ENCODE data around the gene FBL.
"Not testable (repeated sequence)": the region's sequence is repeated elsewhere in the genome, so short reads cannot be mapped to it uniquely, and the experiment has no call there.

FBL gene

GRCh38 chr19:39825093-39825463 lies 21.1 kb downstream of the FBL start:
- Mint-ChIP-seq H3K9me3 (no peaks in the 10 kb centered on the region), H3K36me3 (ENCODE audit: insufficient read depth) (peaks cover 28% of the 10 kb centered on the region), H3K4me3 (no peak overlapping the region), H3K27ac (ENCODE audit: low read depth) (no peak overlapping the region), H3K27me3 (no peaks in the 10 kb centered on the region), H3K4me1 (peaks cover 16% of the 10 kb centered on the region)
- ATAC-seq (replicated peaks; ENCODE audit: extremely low read depth, poor library complexity, severe bottlenecking) (no peak), DNase-seq (ENCODE audit: low spot score in 2 of 2) (no peak)

GRCh38 chr19:39824143-39825092 lies 21.8 kb downstream of the FBL start:
- peak; percentile 64 to 79 for DNase-seq (ENCODE audit: low spot score in 2 of 2)
- Mint-ChIP-seq H3K4me3 (no peak overlapping the region), H3K27ac (ENCODE audit: low read depth) (no peak overlapping the region), H3K36me3 (ENCODE audit: insufficient read depth) (peaks cover 28% of the 10 kb centered on the region), H3K4me1 (peaks cover 21% of the 10 kb centered on the region), H3K9me3 (no peaks in the 10 kb centered on the region), H3K27me3 (no peaks in the 10 kb centered on the region)
- peak; percentile 94 for ATAC-seq (replicated peaks; ENCODE audit: extremely low read depth, poor library complexity, severe bottlenecking)

- Mint-ChIP-seq H3K9me3 (no peaks in the 10 kb centered on the region), H3K27me3 (no peaks in the 10 kb centered on the region), H3K36me3 (ENCODE audit: insufficient read depth) (peaks cover 23% of the 10 kb centered on the region), H3K4me1 (peaks cover 22% of the 10 kb centered on the region), H3K27ac (ENCODE audit: low read depth) (no peak overlapping the region), H3K4me3 (no peak overlapping the region)
- DNase-seq (ENCODE audit: low spot score in 2 of 2), result no peak
- ATAC-seq (replicated peaks; ENCODE audit: extremely low read depth, poor library complexity, severe bottlenecking), result no peak
Measured at GRCh38 chr19:39823686-39824085, 22.5 kb downstream of the FBL start.

- peaks cover 27% of the 10 kb centered on the region for H3K4me1 Mint-ChIP-seq
- no peak for ATAC-seq (replicated peaks; ENCODE audit: extremely low read depth, poor library complexity, severe bottlenecking)
- no peak overlapping the region for H3K27ac Mint-ChIP-seq (ENCODE audit: low read depth)
- no peak for DNase-seq (ENCODE audit: low spot score in 2 of 2)
- no peaks in the 10 kb centered on the region for H3K27me3 Mint-ChIP-seq
- no peaks in the 10 kb centered on the region for H3K9me3 Mint-ChIP-seq
- peaks cover 5% of the 10 kb centered on the region for H3K36me3 Mint-ChIP-seq (ENCODE audit: insufficient read depth)
- no peak overlapping the region for H3K4me3 Mint-ChIP-seq
Measured at GRCh38 chr19:39820696-39821095, 25.5 kb downstream of the FBL start.

GRCh38 chr19:39819786-39820185 lies 26.4 kb downstream of the FBL start:
- Mint-ChIP-seq H3K9me3 (no peaks in the 10 kb centered on the region), H3K4me3 (no peak overlapping the region), H3K27ac (ENCODE audit: low read depth) (peak overlapping the region; percentile 27), H3K4me1 (peaks cover 28% of the 10 kb centered on the region), H3K36me3 (ENCODE audit: insufficient read depth) (peaks cover 2% of the 10 kb centered on the region), H3K27me3 (no peaks in the 10 kb centered on the region)
- ATAC-seq (replicated peaks; ENCODE audit: extremely low read depth, poor library complexity, severe bottlenecking) (no peak), DNase-seq (ENCODE audit: low spot score in 2 of 2) (no peak)

GRCh38 chr19:39818626-39819097 lies 27.5 kb downstream of the FBL start:
- no peaks in the 10 kb centered on the region for H3K27me3 Mint-ChIP-seq
- H3K9me3 Mint-ChIP-seq, result no peaks in the 10 kb centered on the region
- DNase-seq (ENCODE audit: low spot score in 2 of 2) (no peak), ATAC-seq (replicated peaks; ENCODE audit: extremely low read depth, poor library complexity, severe bottlenecking) (no peak)
- H3K27ac Mint-ChIP-seq (ENCODE audit: low read depth), result no peak overlapping the region
- peaks cover 28% of the 10 kb centered on the region for H3K4me1 Mint-ChIP-seq
- no peak overlapping the region for H3K4me3 Mint-ChIP-seq
- peaks cover 2% of the 10 kb centered on the region for H3K36me3 Mint-ChIP-seq (ENCODE audit: insufficient read depth)

- peaks cover 28% of the 10 kb centered on the region for H3K4me1 Mint-ChIP-seq
Measured at GRCh38 chr19:39817888-39818561, 28.2 kb downstream of the FBL start.

GRCh38 chr19:39816287-39817048 lies 29.7 kb downstream of the FBL start:
- H3K27ac Mint-ChIP-seq (ENCODE audit: low read depth), result peak overlapping the region; percentile 62
- ATAC-seq (replicated peaks; ENCODE audit: extremely low read depth, poor library complexity, severe bottlenecking), result no peak

More at GRCh38 chr19:39817888-39818561, 28.2 kb downstream of the FBL start:
- no peak overlapping the region for H3K4me3 Mint-ChIP-seq
- ATAC-seq (replicated peaks; ENCODE audit: extremely low read depth, poor library complexity, severe bottlenecking), result no peak
- H3K9me3 Mint-ChIP-seq, result no peaks in the 10 kb centered on the region
- peaks cover 2% of the 10 kb centered on the region for H3K36me3 Mint-ChIP-seq (ENCODE audit: insufficient read depth)
- no peak overlapping the region for H3K27ac Mint-ChIP-seq (ENCODE audit: low read depth)
- DNase-seq (ENCODE audit: low spot score in 2 of 2), result no peak
- H3K27me3 Mint-ChIP-seq, result no peaks in the 10 kb centered on the region

GRCh38 chr19:39814595-39814994 lies 31.6 kb downstream of the FBL start:
- H3K36me3 Mint-ChIP-seq (ENCODE audit: insufficient read depth), result peaks cover 2% of the 10 kb centered on the region
- no peak for ATAC-seq (replicated peaks; ENCODE audit: extremely low read depth, poor library complexity, severe bottlenecking)
- H3K27me3 Mint-ChIP-seq, result no peaks in the 10 kb centered on the region
- no peak overlapping the region for H3K27ac Mint-ChIP-seq (ENCODE audit: low read depth)
- H3K4me1 Mint-ChIP-seq, result peaks cover 26% of the 10 kb centered on the region
- H3K4me3 Mint-ChIP-seq, result no peak overlapping the region
- H3K9me3 Mint-ChIP-seq, result no peaks in the 10 kb centered on the region
- DNase-seq (ENCODE audit: low spot score in 2 of 2), result no peak

More at GRCh38 chr19:39816287-39817048, 29.7 kb downstream of the FBL start:
- Mint-ChIP-seq H3K4me3 (no peak overlapping the region), H3K9me3 (no peaks in the 10 kb centered on the region), H3K4me1 (peaks cover 28% of the 10 kb centered on the region), H3K27me3 (no peaks in the 10 kb centered on the region), H3K36me3 (ENCODE audit: insufficient read depth) (peaks cover 2% of the 10 kb centered on the region)
- no peak for DNase-seq (ENCODE audit: low spot score in 2 of 2)

- DNase-seq (ENCODE audit: low spot score in 2 of 2); ATAC-seq (replicated peaks; ENCODE audit: extremely low read depth, poor library complexity, severe bottlenecking); H3K36me3 Mint-ChIP-seq (ENCODE audit: insufficient read depth); H3K27ac Mint-ChIP-seq (ENCODE audit: low read depth); H3K9me3 Mint-ChIP-seq; H3K4me3 Mint-ChIP-seq; H3K27me3 Mint-ChIP-seq: not testable (repeated sequence)
- H3K4me1 Mint-ChIP-seq, result peaks cover 21% of the 10 kb centered on the region
Measured at GRCh38 chr19:39814111-39814510, 32.1 kb downstream of the FBL start.

GRCh38 chr19:39813264-39813993 lies 32.8 kb downstream of the FBL start:
- no peaks in the 10 kb centered on the region for H3K27me3 Mint-ChIP-seq
- ATAC-seq (replicated peaks; ENCODE audit: extremely low read depth, poor library complexity, severe bottlenecking) (no peak), DNase-seq (ENCODE audit: low spot score in 2 of 2) (no peak)
- H3K4me1 Mint-ChIP-seq, result peaks cover 16% of the 10 kb centered on the region
- H3K27ac Mint-ChIP-seq (ENCODE audit: low read depth), result no peak overlapping the region
- no peaks in the 10 kb centered on the region for H3K9me3 Mint-ChIP-seq
- no peak overlapping the region for H3K4me3 Mint-ChIP-seq
- peaks cover 2% of the 10 kb centered on the region for H3K36me3 Mint-ChIP-seq (ENCODE audit: insufficient read depth)

- Mint-ChIP-seq H3K27ac (ENCODE audit: low read depth) (no peak overlapping the region), H3K27me3 (peaks cover 3% of the 10 kb centered on the region), H3K4me3 (no peak overlapping the region), H3K9me3 (no peaks in the 10 kb centered on the region), H3K36me3 (ENCODE audit: insufficient read depth) (no peaks in the 10 kb centered on the region), H3K4me1 (peaks cover 4% of the 10 kb centered on the region)
- no peak for ATAC-seq (replicated peaks; ENCODE audit: extremely low read depth, poor library complexity, severe bottlenecking)
- DNase-seq (ENCODE audit: low spot score in 2 of 2), result no peak
Measured at GRCh38 chr19:39811064-39811463, 35.1 kb downstream of the FBL start.
